M059J (cell line): ENCODE measurements around the gene ZNF418. TPM values are rescaled to one million over a fixed set of nuclear protein-coding genes. Genes with fewer than 3 reads are reported as not detected.

Experiments used
- DNase-seq: peaks from one replicate; pipeline ENCODE4 v3.0.0-alpha.2; 2012; ENCODE audit warnings: low read depth
- total RNA-seq: library from RNA; depleted of rRNA; stranded (reverse); fragments of >200 nt; shearing (Covaris generic); gene quantifications from 2 replicates; pipeline ENCODE4 v1.2.3, GENCODE V29; 2014; rRNA removed

ZNF418 gene
- total RNA-seq: 6.6 and 7.0 TPM in 2 replicates

DNA sequence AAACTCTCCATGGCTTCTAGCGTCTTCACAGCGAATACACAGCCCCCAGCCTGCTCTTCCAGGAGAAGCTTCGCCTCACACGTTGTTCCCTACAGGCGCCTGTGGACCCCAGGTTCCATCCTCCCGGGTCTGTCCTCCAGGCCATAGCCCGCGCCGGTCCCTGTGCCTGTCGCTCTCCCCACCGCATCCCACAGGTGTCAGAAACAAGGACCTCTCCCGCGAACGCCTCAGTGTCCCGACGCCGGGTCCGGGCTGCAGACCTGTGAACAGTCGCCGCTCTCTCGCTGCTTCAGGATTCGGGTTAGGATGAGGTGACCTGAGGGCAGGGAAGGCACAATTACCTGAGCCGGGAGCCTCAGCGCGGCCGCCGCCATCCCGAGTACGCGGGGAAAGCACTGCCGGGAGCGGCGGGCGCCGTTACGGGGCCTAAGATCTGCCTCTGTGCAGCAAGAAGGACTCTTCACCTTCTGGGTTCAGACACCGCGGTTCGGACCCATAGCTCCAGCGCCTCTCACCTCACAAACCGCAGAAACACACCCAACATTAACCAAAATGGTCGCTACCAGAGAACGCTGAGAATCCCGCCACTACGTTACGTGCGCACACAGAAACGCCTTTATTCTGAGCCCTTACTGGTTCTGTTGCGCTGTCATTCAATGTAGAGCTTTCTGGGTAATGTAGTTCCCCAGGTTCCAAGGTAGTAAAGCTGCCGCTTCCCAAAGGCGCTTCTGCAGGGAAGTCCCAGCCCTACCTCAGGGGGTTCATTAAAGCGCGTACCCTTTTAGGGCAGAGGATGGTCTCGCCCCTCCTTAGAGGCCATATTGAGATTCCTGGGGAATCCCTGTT lies at the start of gene ZNF418:
Gene ZNF418 (minus strand): TSS at position 583 of the 846 bp plus-strand sequence. CDS start 1,580 bp downstream, outside the sequence.
- peak; percentile 89 for DNase-seq

DNA sequence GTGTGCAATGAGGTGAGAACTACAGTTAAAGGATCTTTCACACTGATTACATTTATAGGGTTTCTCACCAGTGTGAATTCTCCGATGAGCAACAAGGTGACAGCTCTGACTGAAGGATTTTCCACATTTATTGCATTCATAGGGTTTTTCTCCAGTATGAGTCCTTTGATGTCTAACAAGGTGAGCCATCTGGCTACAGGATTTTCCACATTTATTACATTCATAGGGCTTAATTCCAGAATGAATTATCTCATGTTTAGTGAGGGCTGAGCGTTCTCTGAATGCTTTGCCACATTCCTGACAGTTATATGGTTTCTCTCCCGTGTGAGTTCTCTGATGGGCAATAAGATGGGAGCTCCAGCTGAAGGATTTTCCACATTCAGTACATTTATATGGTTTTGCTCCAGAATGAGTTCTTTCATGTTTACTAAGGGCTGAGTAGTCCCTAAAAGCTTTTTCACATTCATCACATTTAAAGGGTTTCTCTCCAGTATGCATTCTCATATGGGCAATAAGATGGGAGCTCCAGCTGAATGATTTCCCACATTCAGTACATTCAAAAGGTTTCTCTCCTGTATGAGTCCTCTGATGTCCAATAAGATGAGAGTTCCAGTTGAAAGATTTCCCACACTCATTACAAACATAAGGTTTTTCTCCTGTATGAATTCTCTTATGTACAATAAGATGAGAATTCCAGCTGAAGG lies 43.5 kb upstream of the ZNF418 start:
- peak; percentile 7 for DNase-seq

DNA sequence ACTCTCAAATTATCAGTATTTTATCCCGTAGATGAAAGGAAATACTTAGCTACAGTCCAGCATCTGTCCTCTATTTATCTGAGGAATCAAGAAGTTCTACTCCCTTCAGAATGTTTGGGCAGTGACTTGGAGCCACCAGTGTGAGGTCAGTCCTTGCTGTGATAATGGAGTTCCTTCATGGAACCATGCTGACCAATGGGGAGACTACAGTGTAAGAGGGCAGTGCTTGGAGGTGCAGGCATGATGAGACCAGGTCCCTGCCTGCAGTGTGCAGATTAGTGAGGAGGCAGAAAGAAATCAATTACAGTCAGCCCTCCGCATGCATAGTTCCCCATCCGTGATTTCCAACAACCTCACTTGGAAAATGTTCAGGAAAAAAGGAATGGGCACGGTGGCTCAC lies 39.2 kb upstream of the ZNF418 start, which contains the start of gene C19orf18:
Gene C19orf18 (minus strand): TSS at position 101 of the 400 bp plus-strand sequence. CDS start 102 bp downstream, outside the sequence.
- DNase-seq: no peak

DNA sequence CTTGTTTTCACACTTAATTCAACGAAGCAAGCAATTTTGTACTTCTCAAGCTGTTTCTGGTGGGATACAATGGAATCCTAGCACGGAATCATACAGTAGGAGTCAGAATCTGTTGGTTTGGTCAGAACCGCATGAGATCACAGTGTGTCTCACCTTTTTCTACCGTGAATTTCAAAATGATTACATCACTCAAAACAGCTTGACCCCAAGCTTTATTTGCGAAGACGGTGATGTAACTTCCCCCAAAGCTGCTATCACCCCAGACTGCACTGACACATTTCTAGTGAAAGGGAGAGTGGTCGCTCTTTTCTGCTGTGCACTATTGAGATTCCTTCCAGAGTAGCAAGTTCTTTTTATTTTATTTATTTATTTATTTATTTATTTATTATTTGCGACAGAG lies 29.6 kb upstream of the ZNF418 start:
- DNase-seq: no peak

DNA sequence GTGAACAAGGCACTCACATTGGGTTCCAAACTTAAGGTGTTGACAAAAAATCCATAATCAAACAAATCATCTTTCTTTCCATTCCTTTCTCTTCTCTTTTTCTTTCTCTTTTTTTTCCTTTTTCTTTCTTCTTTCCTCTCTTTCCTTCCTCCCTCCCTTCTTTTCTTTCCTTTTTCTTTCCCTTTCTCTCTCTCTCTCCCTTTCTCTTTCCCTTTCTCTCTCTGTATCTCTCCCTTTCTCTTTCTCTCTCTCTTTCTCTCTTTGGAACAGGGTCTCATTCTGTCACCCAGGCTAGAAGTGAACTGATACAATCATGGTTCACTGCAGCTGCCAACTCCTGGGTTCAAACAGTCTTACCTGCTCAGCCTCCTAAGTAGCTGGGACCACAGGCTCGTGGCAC lies 26.6 kb upstream of the ZNF418 start:
- DNase-seq: no peak

DNA sequence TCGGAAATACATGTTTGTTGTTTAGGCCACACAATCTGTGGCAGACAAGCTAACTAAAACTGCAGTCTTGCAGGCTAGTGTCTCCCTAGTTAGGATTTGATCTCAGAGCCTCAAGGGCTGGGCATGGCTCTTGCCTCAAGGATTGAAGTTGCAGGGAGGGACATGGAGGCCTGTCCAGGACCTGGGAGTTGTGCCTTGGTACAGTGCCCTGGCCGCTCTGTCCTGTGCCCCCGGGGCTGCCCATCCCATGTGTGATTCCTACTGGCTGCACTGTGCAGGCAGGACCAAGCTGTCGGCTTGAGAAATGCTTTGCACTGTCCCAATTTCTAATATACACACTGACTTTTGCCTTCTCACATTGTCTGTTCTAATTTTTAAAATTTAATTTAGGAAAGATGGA lies 19.8 kb upstream of the ZNF418 start:
- no peak for DNase-seq

DNA sequence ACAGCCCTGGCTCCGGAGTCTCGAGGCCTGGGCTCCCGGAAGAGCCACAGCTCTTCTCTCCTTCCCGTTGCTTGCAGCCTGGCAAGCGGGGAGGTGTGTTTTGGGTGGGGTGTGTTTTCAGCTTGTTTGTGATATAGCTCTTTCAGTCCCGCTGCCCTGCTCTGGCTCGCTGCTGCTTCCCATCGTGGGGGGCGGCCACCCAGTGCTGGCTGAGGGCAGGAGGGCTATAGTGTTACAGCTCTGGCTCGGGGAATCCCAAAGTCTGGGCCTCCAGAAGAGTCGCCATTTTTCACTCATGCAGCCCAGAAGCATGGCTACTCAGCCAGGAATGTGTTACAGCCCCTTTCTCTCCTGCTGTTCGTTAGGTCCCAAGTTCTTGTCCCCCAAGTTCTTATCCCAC lies 14.5 kb upstream of the ZNF418 start:
- DNase-seq: no peak

DNA sequence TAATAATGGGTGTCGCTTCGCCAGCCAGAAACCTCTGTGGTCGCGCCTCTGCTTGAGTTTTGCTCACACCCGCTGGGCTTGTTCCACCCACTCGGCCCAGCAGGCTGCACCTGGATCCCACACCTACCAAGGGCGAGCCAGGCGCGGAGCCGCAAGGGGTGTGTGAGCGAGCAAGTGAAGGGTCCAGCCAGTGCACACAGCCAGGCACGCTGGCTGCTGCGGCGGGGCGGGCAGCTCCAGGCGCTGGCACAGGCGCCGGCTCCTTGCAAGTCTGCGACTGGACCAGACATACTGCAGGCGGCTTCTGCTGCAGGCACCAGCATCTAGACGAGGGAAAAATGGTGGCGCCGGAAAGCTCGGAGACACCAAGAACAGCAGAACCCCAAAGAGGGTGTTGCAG lies 14.1 kb upstream of the ZNF418 start:
- DNase-seq: no peak

DNA sequence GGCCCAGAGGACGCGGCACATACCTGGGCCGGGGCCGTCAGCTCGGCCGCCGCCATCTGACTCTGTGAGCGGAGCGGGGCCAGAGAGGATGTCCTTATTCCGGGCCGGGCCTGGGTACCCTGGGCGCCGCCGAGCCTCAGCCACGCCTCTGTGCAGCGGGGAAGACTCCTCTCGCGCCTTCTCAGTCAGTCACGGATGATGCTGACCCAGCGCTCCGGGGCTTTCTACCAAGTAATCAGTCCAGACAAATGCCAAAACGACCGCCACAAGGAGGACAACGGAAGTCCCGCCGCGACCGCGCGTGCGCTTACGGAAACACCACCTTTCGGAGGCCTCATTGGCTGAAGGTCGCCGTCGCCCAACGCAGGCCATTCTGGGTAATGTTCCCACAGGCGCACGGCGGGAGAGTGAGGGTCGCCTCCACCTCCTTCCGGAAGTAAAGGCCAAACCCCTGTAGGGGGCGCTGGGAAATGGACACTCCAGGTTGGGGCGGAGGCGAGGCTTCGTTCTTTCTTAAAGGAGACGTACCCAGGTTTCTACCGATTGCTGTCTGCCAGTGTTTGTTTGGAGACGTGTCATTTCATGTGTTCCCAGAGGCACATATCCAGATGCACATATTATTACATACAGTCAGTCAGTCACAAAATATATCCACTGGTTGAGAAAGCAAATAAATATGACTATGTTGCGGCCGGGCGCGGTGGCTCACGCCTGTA lies 12.4 kb upstream of the ZNF418 start, which contains the start of gene ZNF256:
Gene ZNF256 (minus strand): TSS at position 288 of the 716 bp plus-strand sequence. CDS start 232 bp downstream, at position 56.
- peak; percentile 96 for DNase-seq

DNA sequence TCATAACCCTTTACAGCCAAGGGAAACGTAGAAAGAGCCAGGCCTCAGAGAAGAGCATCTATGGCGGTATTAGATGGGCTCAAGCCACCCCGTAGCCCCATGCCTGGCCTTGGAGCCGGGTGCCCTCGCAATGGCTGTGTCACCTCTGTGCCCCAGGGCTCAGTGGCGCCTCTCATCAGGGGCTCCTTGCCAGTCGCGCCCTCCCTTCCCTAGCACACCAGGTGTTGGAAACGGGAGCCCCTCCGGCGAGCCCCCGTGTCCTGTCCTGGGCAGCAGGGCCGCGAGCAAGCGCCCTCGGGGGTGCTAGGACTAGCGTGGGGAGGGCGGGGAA lies 11.9 kb upstream of the ZNF418 start:
- DNase-seq: no peak

DNA sequence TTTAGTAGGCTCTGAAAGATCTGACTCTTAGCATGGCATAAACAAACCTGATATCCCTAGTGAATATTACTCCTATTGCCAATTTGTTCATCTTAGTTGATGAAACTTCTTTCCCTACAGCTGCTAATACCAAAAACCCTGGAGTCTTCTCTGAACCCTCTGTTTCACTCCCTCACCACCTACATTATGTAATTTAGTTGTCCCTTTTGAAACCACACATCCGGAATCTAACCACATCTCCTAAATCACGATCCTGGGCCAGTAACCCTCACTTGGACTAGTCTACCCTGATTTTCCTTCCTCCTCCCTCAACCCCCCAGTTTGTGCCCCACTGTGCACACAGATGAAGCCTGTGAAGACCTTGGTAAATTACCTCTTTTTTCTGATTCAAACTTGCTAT lies 11.1 kb upstream of the ZNF418 start:
- DNase-seq: no peak

DNA sequence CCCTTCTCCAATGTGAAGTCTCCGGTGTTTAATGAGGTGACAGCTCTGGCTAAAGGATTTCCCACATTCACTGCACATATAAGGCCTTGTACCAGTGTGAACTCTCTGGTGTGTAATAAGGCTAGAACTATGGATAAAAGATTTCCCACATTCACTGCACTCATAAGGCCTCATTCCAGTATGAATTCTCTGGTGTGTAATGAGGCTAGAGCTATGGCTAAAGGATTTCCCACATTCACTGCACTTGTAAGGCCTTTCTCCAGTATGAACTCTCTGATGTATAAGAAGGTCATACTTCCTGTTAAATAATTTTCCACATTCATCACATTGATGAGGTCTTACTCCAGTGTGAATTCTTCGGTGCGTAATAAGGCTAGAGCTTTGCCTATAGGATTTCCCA lies 6.4 kb upstream of the ZNF418 start:
- no peak for DNase-seq

DNA sequence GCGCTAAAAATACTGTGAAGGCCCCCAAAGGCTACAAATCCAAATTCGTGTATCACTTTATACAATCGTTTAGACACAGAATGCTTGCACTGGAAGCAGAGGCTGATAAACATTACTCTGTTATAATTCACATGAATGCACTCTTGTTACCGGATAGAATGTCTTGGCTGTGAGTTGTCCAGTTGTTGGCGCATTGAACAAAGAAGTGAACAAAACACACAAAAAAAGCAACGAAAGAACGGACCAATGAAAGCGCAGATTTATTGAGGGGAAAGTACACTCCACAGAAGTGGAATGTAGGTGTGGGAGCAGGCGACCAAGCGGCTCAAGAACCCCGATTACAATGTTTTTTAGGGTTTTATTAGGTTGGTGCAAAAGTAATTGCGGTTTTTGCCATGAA lies 529 bp upstream of the ZNF418 start:
- no peak for DNase-seq

DNA sequence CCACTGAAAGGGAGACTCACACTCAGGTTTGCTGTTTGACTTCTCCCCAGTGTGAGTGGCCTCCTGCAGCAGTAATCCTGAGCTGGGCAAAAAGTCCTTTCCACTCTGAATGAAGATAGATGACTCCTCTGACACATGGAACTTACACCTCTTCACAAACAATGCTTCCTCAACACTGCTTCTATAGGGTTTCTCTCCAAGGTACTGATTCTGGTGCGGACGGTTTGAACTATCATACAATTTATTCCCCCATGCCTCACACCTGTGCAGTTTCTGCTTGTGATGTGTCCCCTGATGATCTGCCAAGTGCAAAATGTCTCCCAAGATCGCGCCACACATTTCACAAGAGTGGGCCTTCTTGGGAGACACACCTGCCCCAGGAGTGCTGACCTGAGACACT lies 7.6 kb downstream of the ZNF418 start:
- DNase-seq: no peak

DNA sequence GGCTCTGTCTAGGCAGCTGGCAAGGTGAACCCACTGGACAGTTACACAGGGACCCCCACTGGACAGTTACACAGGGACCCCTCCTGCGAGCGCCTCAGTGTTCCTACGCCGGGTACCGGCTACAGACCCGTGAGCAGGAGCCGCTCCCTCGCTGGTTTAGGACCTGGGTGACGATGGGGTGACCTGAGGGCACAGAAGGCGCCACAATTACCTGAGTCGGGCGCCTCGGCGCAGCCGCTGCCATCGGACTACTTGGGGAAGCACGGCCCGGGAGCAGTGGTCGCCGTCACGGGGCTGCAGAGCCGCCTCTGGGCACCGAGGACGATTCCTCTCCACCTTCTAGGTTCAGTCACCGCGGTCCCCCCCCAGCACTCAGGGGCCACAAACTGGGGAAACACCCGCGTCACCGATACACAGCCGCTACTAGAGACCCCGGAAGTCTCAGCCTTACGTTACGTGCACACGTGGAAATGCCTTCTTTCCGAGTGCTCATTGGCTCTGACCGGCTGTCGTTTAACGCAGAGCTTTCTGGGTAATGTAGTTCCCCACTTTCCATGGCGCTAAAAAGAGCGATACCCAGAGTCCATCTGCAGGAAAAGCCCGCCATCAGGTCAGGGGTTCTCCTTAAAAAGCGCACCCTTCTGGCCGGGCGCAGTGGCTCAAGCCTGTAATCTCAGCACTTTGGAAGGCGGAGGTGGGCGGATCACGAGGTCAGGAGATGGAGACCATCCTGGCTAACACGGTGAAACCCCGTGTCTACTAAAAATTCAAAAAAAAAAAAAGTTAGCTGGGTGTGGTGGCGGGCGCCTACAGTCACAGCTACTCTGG lies 18.8 kb downstream of the ZNF418 start, which contains the start of gene ZNF417:
Gene ZNF417 (minus strand): TSS at position 425 of the 828 bp plus-strand sequence. CDS start 181 bp downstream, at position 244.
- peak; percentile 97 for DNase-seq

DNA sequence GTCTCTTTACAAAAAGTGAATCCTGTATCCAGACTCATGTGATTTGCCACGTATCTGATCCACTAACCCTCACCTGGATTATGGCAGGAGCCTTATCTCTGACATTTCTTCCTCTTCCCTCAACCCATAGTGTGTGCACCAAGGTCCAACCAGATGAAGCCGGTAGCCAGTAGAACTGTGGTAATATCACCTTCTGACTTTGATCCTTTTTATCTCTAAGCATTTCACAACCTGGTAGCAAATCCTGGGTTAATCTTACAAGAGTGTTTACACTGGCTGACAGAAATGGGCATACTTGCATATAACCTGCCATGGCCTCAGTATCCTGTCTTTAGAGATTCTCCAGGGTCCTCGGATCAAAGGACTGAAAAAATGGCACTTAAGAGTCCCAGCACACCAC lies 20.7 kb downstream of the ZNF418 start:
- no peak for DNase-seq

DNA sequence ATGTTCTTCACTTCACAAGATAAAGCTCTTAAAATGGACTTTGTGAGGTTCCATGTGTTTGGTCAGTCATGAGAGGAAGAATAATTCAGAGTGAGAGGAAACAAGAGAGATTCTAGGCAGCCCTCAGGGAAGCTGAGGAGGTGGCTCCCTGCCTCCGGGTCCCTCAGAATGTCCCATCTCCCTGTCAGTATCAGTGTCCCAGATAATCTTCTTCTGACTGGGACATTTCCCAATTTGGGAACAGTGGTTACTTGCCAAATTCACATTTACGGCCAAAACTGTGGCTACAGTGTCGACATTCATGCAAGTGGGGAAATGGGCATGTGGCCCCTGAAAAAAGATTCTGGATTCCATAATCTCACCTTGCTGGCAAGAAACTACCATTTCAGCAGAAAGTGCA lies 27.8 kb downstream of the ZNF418 start:
- DNase-seq: no peak

DNA sequence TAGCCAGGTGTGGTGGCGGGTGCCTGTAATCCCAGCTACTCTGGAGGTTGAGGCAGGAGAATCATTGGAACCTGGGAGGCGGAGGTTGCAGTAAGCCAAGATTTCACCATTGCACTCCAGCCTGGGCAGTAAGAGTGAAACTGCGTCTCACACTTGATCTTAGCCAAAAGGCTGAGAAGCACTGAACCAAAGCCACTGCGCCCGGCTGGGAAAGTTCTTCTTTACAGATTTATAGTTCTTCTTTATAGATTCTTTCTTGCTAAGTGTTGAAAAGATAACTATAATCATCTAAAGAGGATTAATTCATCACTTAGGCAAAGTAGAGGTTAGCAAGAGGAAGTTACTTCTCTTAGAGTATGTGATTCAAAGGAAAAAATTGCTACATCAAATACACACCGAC lies 29.9 kb downstream of the ZNF418 start:
- DNase-seq: no peak

DNA sequence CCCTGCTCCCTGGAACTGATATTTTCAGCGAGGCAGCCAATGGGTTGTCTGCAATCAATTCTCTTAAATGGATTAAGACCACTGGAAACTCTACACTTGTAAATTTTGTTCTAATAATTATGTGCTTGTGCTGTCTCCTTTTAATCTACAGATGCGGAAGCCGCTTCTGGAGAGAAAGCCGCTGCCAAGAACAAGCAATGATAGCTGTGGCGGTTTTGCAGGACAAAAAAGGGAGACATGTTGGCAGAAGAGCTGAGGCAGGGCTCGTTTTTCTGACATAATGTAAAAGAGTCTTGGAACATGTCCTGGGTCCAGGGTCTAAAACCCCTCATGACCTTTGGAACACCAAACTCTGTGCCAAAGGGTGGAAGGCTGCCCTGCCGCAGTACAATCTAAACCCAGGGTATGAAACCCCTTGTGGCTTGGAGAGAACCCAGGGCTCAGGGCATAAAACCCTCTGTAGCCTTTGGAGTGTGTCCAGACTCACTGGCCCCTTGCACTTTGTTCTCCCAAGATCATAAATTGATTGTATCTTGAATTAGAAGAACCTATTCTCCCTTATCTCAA lies 31.5 kb downstream of the ZNF418 start:
- DNase-seq: no peak

DNA sequence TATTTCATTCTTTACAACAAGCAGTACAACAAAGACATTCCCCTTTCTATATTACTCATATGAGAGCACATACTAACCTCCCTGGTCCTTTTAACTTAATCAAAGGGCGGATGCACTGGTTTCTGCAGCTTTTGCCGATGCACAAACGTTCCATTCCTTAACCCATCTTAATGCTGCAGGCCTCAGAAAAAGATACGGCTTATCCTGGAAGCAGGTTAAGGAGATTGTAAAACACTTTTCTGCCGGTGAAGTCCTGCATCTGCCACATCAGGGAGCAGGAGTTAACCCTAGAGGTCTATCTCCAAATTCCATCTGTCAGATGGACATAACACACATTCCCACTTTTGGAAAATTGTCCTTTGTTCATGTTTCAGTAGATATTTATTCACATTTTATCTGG lies 34.9 kb downstream of the ZNF418 start:
- no peak for DNase-seq

DNA sequence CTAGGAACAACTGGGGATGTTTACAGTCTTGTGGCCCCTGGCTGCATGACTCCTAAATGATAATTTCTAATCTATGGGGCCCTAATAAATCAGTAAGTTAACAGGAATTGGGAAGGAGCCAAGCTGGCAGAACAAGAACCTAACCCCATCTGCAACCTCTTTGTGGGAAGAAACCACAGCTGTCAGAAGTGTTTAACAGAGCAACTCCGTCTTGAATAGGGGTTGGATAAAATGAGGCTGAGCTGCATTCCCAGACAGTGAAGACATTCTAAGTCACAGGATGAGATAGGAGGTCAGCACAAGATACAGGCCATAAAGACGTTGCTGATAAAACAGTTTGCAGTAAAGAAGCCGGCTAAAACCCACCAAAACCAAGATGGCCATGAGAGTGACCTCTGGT lies 44.5 kb downstream of the ZNF418 start:
- peak; percentile 87 for DNase-seq
